ENCODE data around the gene AGL.
A peak's percentile ranks its signal among the peaks of the same experiment; 100 is the strongest.
"Not testable (repeated sequence)": the region's sequence is repeated elsewhere in the genome, so short reads cannot be mapped to it uniquely, and the experiment has no call there.

The AGL gene
- total RNA-seq: 54.6 reads per million, percentile 70 among the genes with 10 or more reads in this experiment

DNA sequence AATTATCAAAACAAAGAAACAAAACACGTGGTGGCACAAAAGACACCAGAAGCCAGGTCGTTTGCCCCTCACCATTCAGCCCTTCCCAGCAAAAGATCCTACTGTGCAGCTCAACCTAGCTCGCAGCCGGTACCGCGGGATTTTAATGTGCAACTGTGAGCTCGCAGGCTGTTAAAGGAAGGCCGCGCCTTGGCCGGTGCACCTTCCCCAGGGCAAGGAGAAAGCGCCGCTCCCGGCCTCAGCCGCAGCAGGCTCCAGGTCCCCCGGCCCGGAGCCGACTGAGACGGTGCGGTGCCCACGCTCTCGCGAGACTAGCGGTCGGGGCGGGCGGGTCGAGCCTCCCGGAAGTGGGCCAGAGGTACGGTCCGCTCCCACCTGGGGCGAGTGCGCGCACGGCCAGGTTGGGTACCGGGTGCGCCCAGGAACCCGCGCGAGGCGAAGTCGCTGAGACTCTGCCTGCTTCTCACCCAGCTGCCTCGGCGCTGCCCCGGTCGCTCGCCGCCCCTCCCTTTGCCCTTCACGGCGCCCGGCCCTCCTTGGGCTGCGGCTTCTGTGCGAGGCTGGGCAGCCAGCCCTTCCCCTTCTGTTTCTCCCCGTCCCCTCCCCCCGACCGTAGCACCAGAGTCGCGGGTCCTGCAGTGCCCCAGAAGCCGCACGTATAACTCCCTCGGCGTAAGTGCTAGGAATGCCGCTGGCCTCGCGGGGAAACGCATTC is at the start of gene AGL:
AGL (plus strand) TSS at position 618 of the 715 bp plus-strand sequence. CDS start 682 bp downstream, outside the sequence.
- DNase-seq: peak; percentile 81

DNA sequence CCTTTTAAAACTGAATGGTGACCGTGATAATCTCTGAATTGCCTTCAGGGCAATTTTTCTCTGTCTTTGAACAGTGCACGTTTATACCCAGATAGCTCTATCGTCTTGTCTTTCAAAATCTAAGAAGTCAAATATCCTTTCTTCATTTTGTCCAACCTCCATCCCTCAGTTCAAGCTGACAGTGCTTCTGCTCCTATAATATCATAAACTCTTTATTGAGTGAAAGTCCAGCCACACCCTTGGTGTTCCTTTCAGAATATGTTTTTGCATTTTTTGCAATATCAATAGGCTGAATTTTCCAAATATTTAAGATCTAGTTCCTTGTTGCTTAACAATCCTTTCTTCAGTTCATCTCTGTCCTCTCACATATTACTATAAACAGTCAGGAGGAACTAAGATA is 48.6 kb upstream of the AGL start:
- no peak for DNase-seq

DNA sequence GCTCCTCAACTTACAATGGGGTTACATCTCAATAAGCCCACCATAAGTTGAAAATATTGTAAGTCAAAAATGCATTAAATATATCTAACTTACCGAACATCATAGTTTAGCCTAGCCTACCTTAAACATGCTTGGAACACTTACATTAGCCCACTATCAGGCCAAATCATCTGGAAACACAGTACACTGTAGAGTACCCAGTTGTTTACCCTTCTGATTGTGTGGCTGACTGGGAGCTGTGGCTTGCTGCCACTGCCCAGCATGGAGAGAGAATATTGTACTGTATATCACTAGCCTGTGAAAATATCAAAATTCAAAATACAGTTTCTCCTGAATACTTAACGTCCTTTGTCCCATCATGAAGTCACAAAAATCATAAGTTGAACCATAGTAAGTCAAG is 43.3 kb upstream of the AGL start:
- DNase-seq: no peak

DNA sequence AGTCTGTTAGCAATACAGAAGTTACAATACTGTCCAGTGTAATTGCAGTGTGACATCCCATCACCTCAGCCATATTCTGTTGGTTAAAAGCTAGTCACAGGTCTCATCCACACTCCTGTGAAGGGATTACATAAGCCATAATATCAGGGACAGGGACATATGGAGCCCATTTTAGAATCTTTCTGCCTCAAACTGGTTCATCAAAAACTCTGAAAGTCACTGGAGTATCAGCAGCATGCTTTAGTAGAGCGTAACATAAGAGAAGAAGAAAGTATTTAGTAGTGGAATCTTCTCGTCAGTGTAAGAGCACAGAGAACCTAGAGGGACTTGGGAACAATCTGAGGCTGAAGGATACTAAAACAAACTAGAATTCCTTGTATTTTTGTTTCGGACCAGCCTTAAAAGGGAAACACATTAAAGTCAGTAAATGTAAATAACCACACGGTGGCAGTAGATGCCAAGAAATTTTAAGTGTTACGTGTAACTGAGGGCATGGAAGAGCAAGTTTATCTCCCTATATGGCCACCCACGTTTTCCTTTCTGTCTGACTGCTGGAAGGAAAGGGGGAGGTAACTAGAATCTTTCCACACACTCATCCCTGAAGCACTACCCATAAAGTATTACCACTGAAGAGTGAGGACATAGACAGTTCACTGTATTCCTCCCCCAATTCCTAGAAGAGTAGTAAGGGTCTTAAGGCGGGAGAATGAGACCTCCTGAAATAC is 41.6 kb upstream of the AGL start:
- peak; percentile 16 for DNase-seq

DNA sequence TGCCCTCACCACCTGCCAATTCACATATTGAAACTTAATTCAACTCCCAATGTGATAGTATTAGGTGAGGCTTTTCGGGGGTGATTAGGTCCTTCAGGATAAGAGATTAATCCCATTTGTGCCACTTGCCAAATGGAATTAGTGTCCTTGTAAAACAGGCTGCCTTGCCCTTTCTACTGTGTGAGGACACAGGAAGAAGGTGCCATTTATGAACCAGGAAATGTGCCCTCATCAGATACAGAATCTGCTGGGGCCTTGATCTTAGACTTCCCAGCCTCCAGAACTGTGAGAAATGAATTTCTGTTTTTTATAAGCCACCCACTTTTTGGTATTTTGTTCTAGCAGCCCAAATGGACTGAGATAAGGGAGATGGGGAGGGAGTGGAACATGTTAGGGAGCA is 39.1 kb upstream of the AGL start:
- no peak for DNase-seq

DNA sequence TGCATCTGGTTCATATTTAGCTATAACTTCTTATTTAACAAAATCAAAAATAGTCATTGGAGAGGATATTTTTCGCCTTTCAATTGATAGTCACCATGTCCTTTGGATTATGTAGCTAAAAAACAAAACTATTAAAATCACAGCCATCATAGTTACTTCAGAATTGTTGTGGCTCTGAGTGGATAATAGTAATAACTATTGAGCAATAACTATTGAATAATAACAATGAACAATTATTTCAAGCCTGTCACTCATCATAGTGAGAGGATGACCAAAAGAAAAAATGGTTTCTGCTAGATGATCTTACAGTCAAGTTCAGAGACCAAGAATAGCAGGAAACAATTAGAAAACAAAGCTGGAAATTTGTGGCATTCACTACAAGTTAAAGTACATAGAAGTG is 38.4 kb upstream of the AGL start:
- no peak for DNase-seq

DNA sequence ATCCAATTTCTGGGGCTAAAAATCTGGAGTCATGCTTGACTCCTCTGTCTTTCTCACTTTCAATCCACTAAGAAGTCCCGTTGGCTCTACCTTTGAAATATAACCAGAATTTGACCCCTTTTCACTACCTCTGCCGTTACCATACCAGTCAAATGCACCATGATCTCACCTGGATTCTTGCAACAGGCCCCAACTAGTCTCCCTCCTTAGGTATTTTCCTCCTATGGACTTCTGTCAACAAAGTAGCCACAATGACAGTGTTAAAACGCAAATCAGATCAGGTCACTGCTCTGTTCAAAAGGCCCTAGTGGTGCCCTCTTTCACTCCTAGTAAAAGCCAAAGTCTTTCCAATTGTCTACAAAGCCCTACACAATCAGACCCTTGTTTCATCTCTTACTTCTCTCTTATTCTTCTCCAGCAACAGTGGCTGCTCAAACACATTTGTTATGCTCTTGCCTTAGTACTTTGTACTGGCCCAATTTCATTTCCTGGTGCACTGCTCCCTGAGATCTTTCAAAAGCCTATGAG is 35.7 kb upstream of the AGL start:
- DNase-seq: no peak

DNA sequence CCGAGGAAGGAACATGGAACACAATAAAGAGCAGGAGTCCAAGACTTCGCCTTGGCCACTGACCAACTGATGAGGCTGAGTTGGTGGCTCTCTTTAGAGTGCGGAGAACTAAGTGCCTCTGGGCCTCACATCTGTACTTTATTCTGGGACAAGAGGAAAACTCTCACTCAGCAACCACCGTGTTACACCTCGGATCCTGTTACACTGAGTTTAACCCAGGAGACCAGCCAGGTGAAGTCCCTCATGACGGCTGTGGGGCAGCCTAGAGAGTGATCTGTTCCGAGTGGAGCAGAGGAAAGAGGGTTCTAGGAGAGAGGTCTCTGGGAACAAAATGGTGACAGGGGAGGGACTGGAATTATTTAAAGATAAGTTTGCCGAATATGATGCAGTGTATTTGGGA is 33.5 kb upstream of the AGL start:
- no peak for DNase-seq

DNA sequence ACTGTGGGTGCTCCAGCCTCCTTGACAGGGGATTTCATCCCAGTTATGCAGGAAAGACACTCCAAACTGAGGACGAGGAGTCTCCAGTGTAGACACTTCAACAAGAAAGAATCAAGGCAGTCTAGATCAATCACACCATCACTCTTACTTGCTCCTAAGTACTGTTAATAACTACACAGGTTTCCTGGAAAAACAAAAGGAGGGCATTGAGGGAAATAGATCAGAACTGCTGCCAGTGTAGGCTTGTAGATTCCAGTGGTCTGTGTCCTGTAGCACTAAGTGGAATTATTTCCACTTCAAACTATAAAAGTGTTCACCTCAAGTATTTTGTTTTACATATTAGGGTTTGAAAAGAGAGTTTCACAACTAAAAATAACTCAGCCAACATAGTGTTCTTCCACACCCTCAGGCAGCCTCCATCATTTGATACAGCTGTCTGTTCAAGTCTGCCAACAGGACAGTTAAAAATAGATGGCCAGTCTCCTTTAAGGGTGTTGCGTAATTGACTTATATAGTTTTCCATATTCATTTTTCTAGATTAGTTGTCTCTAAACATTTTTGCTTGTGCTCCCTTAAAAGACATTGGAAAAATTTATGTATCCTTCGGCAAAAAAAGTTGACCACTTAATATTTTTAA is 32.0 kb upstream of the AGL start:
- DNase-seq: no peak

DNA sequence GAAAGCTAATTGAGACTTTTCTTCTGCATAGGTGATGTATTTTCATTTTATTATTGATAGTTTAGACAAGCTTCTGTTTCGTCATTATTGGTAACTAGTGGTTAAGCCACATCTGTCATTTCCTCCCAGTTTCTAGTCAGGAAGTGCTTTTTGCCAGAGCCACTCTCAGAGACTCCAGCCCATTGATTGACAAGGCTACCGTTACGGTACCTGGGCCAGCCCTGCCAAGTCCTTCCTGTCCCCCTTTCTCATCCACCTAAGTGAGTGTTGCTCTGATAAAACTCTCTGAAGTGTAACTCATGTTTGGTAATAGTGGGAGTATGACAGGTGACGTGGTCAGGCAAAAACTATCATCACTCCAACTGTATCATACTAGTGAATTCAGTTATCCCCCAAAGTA is 29.6 kb upstream of the AGL start:
- peak; percentile 3 for DNase-seq

DNA sequence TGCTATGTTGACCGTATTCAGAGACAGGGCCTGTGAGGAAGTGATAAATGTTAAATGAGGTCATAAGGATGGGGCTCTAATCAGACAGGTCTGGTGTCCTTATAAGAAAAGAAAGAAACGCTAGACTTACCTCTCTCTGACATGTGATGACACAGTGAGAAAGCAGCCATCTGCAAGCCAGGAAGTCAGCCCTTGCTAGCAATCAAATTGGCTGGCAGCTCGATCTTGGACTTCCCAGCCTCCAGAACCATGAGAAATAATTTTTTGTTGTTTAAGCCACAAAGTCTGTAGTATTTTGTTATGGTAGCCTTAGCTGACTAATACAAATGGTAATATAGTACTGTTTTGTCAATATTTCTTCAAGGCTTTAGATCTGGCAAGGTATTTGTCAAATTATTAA is 25.1 kb upstream of the AGL start:
- DNase-seq: no peak

DNA sequence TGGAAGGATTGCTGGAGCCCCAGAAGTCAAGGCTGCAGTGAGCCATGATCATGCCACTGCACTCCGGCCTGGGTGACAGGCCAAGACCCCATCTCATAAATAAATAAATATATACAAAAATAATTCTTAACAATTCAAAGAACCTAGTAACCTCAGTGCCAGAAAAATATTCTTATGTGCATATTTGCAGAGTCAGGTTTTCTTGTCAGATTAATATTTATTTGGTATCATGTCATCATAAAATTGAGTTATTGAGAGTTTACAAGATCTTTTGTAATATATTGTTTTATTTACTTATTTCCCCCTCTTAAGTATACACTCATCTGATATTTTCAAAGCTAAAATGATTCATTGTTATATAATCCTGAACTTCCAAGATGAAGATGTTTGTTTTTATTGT is 24.5 kb upstream of the AGL start:
- DNase-seq: no peak

DNA sequence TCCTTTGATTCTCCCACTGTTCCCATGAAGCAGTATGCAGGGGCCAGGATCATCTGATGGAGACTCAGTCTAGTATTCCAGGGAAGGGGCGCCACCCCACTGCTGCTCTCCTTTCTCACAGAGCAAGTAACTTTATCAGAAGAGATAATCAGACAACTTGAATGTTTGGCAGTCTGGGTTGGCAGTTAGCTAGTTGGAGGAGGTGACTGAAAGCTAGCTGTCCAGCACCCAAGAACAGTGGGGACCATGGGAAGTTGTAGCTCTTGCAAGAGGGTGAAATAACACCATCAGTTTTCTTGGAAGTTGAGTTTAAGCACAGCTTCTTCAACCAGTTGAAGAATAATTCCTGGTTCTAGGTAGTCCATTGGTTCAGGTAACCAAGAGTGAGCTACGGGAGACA is 22.2 kb upstream of the AGL start:
- DNase-seq: no peak

DNA sequence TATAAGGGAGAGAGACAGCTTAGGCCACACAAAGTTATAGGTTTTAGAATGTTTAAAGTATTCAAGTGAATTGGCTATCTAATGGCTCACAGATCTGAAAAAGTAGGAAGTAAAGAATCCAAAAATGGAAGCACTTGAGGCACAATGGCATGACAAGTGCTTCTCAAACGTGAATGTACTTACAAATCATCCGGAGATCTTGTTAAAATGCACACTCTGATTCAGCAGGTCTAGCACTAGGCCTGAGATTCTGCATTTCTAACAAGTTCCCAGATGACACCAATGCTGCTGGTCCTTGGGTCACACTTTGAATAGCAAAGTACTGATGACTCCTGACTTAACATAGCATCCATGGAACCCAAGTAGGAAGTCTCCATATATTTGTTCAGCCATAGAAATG is 20.9 kb upstream of the AGL start:
- no peak for DNase-seq

DNA sequence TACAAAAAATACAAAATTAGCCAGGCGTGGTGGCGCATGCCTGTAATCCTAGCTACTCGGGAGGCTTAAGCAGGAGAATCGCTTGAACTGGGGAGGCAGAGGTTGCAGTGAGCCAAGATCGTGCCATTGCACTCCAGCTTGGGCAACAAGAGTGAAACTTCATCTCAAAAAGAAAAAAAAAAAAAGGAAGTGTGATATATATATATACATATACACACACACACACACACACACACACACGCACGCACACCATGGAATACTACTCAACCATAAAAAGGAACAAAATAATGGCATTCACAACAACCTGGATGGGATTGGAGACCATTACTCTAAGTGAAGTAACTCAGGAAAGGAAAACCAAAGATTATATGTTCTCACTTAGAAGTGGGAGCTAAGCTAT is 16.2 kb upstream of the AGL start:
- not testable (repeated sequence) for DNase-seq

DNA sequence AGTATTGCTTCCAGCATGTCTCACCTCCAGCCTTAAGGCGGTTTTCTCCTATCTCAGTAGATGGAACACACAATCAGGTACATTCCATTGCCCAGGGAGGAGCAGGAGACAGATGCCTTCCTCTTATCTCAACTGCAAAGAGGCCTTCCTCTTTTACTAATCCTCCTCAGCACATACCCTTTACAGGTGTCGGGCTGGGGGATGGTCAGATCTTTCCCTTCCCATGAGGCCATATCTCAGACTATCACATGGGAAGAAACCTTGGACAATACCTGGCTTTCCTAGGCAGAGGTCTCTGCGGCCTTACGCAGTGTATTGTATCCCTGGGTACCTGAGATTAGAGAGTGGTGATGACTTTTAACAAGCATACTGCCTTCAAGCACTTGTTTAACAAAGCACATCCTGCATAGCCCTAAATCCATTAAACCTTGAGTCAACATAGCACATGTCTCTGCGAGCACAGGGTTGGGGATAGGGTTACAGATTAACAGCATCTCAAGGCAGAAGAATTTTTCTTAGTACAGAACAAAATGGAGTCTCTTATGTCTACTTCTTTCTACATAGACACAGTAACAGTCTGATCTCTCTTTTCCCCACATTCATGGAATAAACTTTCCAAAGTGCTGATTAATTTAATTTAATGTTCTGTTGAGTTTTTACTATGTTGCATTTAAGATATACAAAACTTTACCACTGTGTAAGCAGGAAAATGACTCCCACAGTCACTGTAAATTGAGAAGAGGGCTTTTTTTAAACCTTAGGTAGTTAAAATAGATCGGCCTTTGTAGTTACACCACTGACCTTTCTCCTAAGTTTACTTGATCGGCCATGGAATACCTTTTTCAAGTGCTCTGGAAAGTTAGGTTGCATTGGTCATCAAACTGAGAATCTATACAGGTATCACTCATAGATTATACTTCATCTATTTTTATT is 13.7 kb upstream of the AGL start:
- DNase-seq: not testable (repeated sequence)

DNA sequence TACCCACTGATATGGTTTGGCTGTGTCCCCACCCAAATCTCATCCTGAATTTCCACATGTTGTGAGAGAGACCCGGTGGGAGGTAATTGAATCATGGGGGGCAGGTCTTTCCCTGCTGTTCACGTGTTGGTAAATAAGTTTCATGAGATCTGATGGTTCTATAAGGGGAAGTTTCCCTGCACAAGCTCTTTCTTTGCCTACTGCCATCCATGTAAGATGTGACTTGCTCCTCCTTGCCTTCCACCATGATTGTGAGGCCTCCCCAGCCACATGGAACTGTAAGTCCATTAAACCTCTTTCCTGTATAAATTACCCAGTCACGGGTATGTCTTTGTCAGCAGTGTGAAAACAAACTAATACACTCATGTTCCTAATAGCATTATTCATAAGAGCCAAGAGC is 9.8 kb upstream of the AGL start:
- not testable (repeated sequence) for DNase-seq

DNA sequence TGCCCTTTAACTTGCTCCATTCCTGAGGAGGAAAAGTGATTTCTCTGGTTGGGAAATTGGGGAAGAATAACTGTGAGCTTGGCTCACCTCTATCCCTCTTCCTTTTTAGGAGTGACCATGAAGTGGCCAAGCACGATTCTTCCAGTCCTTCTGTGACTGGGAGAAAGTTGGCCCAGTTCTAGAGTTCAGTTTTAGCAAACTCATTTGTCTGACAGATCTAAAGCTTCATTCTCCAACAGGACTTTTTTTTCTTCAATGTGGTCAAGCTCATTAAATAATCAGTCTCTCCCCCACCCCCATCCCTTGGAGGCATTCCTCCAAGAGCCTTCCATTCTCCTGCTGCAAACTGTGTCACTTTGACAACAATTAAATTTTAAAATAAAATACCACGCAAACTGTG is 6.4 kb upstream of the AGL start:
- no peak for DNase-seq

DNA sequence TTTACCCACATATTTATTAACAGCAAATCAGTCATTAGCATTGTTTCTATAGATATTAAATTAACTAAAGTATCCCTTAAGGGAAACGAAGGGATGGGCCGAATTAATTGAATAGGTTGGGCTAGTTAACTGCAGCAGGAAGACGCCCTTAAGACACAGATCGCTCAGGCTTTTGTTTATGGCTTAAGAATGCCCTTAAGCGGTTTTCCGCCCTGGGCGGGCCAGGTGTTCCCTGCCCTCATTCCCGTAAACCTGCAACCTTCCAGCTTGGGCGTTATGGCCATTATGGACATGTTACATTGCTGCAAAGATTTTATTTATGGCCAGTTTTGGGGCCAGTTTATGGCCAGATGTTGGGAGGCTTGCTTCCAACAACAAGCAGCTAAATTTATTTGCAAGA is 5.0 kb upstream of the AGL start:
- DNase-seq: not testable (repeated sequence)

DNA sequence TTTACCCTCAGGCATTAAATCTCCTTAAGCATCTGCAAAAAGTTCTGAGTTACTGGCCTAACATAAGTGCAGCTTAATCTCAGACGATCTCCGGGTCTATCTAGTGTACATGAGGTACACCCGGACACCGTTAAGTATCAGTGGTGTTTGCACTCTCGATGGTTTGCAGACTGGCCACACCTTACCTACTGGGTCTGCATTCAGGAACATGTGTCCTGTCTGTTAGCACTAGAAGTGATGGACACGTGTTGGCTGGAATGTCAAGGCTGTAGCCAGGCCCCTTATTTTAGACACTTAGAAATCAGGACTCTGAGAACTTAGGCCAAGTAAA is 783 bp upstream of the AGL start:
- DNase-seq: no peak

DNA sequence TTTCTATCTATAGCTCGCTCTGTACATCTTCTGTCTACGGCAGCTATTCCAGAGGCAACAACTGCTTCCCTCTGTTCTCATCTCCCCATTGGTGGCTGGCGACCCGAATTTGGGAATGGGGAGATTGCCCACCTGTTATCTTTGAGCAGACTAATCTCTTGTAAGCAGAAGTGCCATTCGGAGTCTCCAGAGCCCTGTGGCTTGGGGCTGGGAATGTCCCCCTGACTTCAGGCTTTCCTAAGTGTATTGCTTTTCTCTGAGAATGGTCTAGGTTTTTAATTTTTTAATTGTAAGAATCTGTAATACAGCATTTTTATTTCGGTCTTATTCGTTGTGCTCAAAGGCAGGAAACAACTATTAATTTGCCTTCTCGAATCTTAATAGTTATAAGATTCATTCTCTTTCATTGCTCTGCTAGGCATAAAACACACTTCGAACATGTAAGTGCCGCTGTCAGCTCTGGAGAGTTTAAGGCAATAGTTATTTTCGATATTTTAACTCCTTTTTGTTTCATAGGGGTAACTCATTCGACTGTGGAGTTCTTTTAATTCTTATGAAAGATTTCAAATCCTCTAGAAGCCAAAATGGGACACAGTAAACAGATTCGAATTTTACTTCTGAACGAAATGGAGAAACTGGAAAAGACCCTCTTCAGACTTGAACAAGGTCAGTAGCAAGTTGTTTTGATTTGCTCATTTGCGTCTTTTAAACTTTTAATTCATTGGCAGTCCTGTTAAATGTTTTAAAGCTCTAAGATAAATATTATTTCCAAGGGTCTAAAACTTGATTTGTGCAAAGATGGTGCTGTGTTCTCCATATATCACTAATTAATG is 514 bp downstream of the AGL start:
- DNase-seq: no peak
